ENCODE results near the gene ABCG1. TPM values are rescaled to one million over a fixed set of nuclear protein-coding genes. Genes with fewer than 3 reads are reported as not detected.

The ABCG1 gene
- total and polyA plus RNA-seq, 2 experiments from 2014 or later, result 8.4 to 10.7 TPM

DNA sequence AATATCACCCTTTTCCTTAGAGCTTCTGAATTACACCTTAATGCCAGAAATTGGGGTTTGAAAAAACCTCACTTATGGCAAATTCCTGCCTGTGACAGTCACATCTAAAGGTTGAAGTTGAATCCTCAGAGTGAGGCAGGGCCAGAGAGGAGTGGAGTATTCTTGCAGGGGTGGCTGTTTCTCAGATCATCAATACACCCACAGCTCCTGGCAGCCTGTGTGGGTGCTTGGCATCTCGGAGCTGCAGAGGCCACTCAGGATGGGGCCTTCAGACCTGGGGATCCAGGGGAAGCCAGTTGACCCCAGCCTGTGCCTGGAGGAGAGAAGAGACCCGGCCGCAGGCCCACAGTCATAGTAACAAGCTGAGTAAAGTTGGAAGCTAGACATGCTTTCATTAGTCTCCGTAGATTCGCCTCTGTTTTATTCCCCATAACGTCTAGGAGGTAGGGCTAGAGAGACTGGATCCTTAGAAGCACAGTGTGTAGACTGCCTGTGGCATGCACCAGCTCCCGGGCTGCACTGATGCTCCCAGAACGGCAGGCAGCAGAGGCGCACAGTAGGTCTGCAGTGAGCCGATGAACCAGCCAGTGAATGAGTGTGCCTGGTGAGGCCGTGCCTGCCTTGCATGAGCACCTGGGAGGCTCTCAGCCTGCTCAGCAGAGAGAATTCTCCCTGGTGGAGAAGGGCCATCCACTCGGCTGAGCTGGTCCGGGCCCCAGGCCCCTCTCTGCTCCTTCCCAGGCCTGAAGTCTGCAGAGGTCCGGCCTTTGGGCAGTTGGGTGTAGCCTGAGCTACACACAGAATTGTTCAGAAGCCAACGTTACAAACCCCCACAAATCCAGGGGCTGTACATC, 53.4 kb downstream of the ABCG1 start:
- DNase-seq (ENCODE audit: low spot score), result no peak
- no peak for TF ChIP-seq EZH2 (IDR thresholded peaks at IDR 0.05; ENCODE audit: borderline replicate concordance)
- Histone ChIP-seq H3K4me2 (no peak overlapping the region), H3K27me3 (no peaks in the 10 kb centered on the region), H4K20me1 (ENCODE audit: insufficient read depth, poor library complexity, severe bottlenecking) (no peaks in the 10 kb centered on the region), H3K36me3 (replicated peaks; ENCODE audit: insufficient read depth, low read depth) (no peaks in the 10 kb centered on the region), H3K9me2 (replicated peaks; ENCODE audit: insufficient read depth) (no peaks in the 10 kb centered on the region), H3K4me1 (ENCODE audit: insufficient read depth) (no peaks in the 10 kb centered on the region), H3K4me3 (no peak overlapping the region), H3K9me3 (ENCODE audit: low read depth) (no peaks in the 10 kb centered on the region), H3K27ac (no peak overlapping the region), H2AFZ (no peak overlapping the region), H3K79me2 (no peaks in the 10 kb centered on the region)
- 93% methylated on average over 15 of the region's 15 CpGs for WGBS (ENCODE audit: low lambda C conversion rate, missing lambda C conversion rate)

DNA sequence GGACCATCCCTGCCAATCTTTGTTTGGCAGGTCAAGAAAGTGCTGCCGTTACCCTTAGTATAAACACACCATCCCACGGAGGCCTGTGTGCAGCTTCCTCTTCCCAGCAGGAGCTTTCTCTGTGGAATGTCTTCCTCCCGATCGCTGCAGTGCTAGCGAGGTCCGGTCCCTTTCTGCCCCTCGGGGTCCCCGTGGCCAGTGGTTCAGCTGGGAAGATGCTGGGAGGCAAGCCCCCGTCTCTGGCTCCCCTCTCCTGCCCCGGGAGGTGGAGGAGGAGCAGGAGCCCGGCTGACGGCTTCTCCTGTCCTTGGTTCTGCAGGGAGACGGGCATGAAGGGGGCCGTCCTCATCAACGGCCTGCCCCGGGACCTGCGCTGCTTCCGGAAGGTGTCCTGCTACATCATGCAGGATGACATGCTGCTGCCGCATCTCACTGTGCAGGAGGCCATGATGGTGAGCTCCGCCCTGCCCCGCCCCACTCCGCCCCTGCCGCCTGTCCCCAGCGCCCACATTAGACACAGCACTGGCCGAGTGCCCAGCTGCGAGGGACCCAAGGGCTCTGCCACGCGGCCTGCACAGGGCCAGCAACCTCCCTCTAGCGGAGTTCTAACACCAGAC, 54.2 kb downstream of the ABCG1 start:
- H3K79me2 ChIP-seq, result no peaks in the 10 kb centered on the region
- no peaks in the 10 kb centered on the region for H3K9me3 ChIP-seq (ENCODE audit: low read depth)
- H3K27ac ChIP-seq, result no peak overlapping the region
- no peak overlapping the region for H3K4me2 ChIP-seq
- no peaks in the 10 kb centered on the region for H3K36me3 ChIP-seq (replicated peaks; ENCODE audit: insufficient read depth, low read depth)
- no peak for DNase-seq (ENCODE audit: low spot score)
- H3K9me2 ChIP-seq (replicated peaks; ENCODE audit: insufficient read depth), result no peaks in the 10 kb centered on the region
- no peak for TF ChIP-seq EZH2phosphoT487 (IDR thresholded peaks at IDR 0.05; ENCODE audit: low read depth, severe bottlenecking, unreplicated experiment)
- TF ChIP-seq EZH2 (IDR thresholded peaks at IDR 0.05; ENCODE audit: borderline replicate concordance), result no peak
- TF ChIP-seq, protein P1, sequence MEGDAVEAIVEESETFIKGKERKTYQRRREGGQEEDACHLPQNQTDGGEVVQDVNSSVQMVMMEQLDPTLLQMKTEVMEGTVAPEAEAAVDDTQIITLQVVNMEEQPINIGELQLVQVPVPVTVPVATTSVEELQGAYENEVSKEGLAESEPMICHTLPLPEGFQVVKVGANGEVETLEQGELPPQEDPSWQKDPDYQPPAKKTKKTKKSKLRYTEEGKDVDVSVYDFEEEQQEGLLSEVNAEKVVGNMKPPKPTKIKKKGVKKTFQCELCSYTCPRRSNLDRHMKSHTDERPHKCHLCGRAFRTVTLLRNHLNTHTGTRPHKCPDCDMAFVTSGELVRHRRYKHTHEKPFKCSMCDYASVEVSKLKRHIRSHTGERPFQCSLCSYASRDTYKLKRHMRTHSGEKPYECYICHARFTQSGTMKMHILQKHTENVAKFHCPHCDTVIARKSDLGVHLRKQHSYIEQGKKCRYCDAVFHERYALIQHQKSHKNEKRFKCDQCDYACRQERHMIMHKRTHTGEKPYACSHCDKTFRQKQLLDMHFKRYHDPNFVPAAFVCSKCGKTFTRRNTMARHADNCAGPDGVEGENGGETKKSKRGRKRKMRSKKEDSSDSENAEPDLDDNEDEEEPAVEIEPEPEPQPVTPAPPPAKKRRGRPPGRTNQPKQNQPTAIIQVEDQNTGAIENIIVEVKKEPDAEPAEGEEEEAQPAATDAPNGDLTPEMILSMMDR (IDR thresholded peaks at IDR 0.05; ENCODE audit: poor library complexity), result no peak
- no peaks in the 10 kb centered on the region for H3K27me3 ChIP-seq
- no peaks in the 10 kb centered on the region for H3K4me1 ChIP-seq (ENCODE audit: insufficient read depth)
- H4K20me1 ChIP-seq (ENCODE audit: insufficient read depth, poor library complexity, severe bottlenecking), result no peaks in the 10 kb centered on the region
- no peak overlapping the region for H2AFZ ChIP-seq
- H3K4me3 ChIP-seq, result no peak overlapping the region
- 87% methylated on average over 27 of the region's 29 CpGs for WGBS (ENCODE audit: low lambda C conversion rate, missing lambda C conversion rate)

DNA sequence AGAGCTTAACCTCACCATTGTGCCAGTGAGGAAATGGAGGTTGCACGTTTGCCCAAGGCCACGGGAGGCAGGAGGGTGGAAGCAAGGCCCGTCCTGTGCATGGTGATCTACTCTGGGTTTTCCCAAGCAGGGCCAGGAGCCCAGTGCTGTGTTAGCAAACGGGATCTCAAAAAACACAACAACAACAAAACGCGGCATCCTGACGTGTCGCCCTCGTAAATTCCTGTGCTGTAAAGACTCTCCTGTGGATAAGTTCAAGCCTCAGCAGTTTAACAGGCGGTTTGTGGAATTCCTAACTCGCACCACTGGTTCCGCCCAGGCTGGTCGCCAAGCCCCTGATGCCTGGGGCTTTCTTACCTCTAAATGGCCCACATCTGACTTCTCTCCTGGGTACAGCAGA, 57.1 kb downstream of the ABCG1 start:
- H3K36me3 ChIP-seq (replicated peaks; ENCODE audit: insufficient read depth, low read depth), result no peaks in the 10 kb centered on the region
- no peak for DNase-seq (ENCODE audit: low spot score)
- H3K4me3 ChIP-seq, result no peak overlapping the region
- no peak overlapping the region for H3K4me2 ChIP-seq
- H3K9me3 ChIP-seq (ENCODE audit: low read depth), result no peaks in the 10 kb centered on the region
- no peaks in the 10 kb centered on the region for H3K4me1 ChIP-seq (ENCODE audit: insufficient read depth)
- no peaks in the 10 kb centered on the region for H3K79me2 ChIP-seq
- H3K27me3 ChIP-seq, result no peaks in the 10 kb centered on the region
- H3K9me2 ChIP-seq (replicated peaks; ENCODE audit: insufficient read depth), result no peaks in the 10 kb centered on the region
- H3K27ac ChIP-seq, result no peak overlapping the region
- 69% methylated on average over 13 of the region's 13 CpGs for WGBS (ENCODE audit: low lambda C conversion rate, missing lambda C conversion rate)
- H2AFZ ChIP-seq, result no peak overlapping the region
- TF ChIP-seq, protein P1 (IDR thresholded peaks at IDR 0.05; ENCODE audit: poor library complexity), result no peak
- TF ChIP-seq EZH2phosphoT487 (IDR thresholded peaks at IDR 0.05; ENCODE audit: low read depth, severe bottlenecking, unreplicated experiment) (no peak), EZH2 (IDR thresholded peaks at IDR 0.05; ENCODE audit: borderline replicate concordance) (no peak)
- H4K20me1 ChIP-seq (ENCODE audit: insufficient read depth, poor library complexity, severe bottlenecking), result no peaks in the 10 kb centered on the region

DNA sequence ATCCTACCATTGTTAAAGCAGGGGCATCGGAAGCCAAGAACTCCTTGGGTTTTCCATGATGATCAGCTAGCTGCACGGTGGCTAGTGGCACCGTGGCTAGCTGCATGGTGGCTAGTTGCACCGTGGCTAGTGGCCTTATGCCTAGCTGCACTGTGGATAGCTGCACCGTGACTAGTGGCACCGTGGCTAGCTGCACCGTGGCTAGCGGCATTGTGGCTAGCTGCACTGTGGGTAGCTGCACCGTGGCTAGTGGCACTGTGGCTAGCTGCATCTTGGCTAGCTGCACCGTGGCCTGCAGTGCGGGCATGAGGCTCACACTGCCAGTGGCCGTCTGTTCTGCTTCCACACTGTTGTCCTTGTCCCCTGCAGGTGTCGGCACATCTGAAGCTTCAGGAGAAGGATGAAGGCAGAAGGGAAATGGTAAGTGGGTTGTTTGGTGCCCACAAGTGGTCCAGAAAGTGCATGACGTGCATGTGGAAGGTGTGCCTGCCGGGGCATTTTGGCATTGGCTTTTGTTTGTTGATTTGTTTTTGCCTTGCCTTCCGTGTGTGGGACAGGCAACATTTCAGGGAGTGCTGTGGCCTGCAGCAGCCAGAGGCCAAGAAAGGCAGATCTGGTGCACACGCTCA, 57.7 kb downstream of the ABCG1 start:
- Histone ChIP-seq H3K4me3 (no peak overlapping the region), H4K20me1 (ENCODE audit: insufficient read depth, poor library complexity, severe bottlenecking) (no peaks in the 10 kb centered on the region), H2AFZ (no peak overlapping the region), H3K79me2 (no peaks in the 10 kb centered on the region), H3K9me2 (replicated peaks; ENCODE audit: insufficient read depth) (no peaks in the 10 kb centered on the region), H3K4me2 (no peak overlapping the region), H3K36me3 (replicated peaks; ENCODE audit: insufficient read depth, low read depth) (no peaks in the 10 kb centered on the region), H3K9me3 (ENCODE audit: low read depth) (no peaks in the 10 kb centered on the region), H3K27ac (no peak overlapping the region), H3K4me1 (ENCODE audit: insufficient read depth) (no peaks in the 10 kb centered on the region), H3K27me3 (no peaks in the 10 kb centered on the region)
- TF ChIP-seq EZH2phosphoT487 (IDR thresholded peaks at IDR 0.05; ENCODE audit: low read depth, severe bottlenecking, unreplicated experiment), result no peak
- TF ChIP-seq, protein P1 (IDR thresholded peaks at IDR 0.05; ENCODE audit: poor library complexity), result peak; percentile 25
- no peak for DNase-seq (ENCODE audit: low spot score)
- WGBS (ENCODE audit: low lambda C conversion rate, missing lambda C conversion rate), result 93% methylated on average over 17 of the region's 17 CpGs
